Measurements from ENCODE around the gene EBF4.

Gene EBF4

DNA sequence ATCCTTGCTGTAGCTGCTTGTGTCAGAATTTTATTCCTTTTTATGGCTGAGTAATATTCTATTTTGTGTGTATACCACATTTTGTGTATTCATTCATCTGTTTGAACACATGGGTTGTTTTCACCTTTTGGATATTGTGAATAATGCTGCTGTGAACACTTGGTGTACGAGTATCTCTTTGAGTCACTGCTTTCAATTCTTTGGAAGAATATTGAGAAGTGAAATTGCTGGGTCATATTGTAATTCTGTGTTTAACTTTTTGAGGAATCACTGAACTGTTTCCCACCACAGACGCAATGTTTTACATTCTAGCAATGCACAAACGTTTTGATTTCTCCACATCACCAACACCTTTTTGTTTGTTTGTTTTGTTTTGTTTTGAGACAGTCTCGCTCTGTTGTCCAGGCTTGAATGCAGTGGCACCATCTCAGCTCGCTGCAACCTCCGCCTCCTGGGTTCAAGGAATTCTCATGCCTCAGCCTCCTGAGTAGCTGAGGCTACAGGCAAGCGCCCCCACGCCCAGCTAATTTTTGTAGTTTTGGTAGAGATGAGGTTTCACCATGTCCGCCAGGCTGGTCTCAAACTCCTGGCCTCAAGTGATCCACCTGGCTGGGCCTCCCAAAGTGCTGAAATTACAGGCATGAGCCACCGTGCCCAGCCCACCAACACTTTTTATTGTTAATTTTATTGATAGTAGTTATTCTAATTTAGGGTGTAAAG is 86.2 kb downstream of the EBF4 start:
- Histone ChIP-seq H3F3A (ENCODE audit: control insufficient read depth, insufficient read depth) (no peaks in the 10 kb centered on the region), H3K9me2 (replicated peaks; ENCODE audit: control insufficient read depth, low read length) (no peaks in the 10 kb centered on the region), H3K4me1 (ENCODE audit: control insufficient read depth, low read length) (no peaks in the 10 kb centered on the region), H3K27me3 (ENCODE audit: control insufficient read depth, low read length) (peaks cover 17% of the 10 kb centered on the region), H3K27ac (ENCODE audit: low read depth, low read length) (no peak overlapping the region), H3K4me2 (ENCODE audit: low read length) (no peak overlapping the region), H3K36me3 (ENCODE audit: control insufficient read depth, low read length) (no peaks in the 10 kb centered on the region), H4K20me1 (ENCODE audit: control insufficient read depth, insufficient read depth, low read depth, low read length) (no peaks in the 10 kb centered on the region), H3K9me3 (ENCODE audit: control insufficient read depth, insufficient read depth, low read length) (no peaks in the 10 kb centered on the region), H3K79me2 (ENCODE audit: control insufficient read depth, low read length) (no peaks in the 10 kb centered on the region), H3K4me3 (ENCODE audit: low read length) (no peak overlapping the region)
- TF ChIP-seq EZH2phosphoT487 (IDR thresholded peaks at IDR 0.05; ENCODE audit: borderline replicate concordance, low read length) = no peak
- TF ChIP-seq, protein P1, sequence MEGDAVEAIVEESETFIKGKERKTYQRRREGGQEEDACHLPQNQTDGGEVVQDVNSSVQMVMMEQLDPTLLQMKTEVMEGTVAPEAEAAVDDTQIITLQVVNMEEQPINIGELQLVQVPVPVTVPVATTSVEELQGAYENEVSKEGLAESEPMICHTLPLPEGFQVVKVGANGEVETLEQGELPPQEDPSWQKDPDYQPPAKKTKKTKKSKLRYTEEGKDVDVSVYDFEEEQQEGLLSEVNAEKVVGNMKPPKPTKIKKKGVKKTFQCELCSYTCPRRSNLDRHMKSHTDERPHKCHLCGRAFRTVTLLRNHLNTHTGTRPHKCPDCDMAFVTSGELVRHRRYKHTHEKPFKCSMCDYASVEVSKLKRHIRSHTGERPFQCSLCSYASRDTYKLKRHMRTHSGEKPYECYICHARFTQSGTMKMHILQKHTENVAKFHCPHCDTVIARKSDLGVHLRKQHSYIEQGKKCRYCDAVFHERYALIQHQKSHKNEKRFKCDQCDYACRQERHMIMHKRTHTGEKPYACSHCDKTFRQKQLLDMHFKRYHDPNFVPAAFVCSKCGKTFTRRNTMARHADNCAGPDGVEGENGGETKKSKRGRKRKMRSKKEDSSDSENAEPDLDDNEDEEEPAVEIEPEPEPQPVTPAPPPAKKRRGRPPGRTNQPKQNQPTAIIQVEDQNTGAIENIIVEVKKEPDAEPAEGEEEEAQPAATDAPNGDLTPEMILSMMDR (IDR thresholded peaks at IDR 0.05; ENCODE audit: low read depth, low read length, poor library complexity, severe bottlenecking) = no peak

DNA sequence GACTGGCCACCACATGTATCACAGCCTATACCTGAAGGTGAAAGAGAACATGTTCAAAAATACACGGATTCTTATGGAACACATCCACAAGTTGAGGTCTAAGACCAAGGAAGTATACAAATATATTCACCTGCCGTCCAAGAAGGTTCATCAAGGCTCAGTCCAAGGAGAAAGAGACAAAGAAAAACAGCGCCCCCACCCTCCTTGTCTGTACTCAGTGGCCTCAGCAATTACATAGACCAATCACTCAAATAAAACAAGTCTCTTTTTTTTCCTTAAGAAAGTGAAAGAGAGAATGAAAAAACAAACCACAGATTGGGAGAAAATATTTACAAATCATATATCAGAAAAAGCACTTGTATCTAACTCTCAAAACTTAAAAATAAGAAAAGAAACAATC is 88.4 kb downstream of the EBF4 start:
- no peaks in the 10 kb centered on the region for H3K9me2 ChIP-seq (replicated peaks; ENCODE audit: control insufficient read depth, low read length)
- no peaks in the 10 kb centered on the region for H3K4me1 ChIP-seq (ENCODE audit: control insufficient read depth, low read length)
- no peak for TF ChIP-seq EZH2phosphoT487 (IDR thresholded peaks at IDR 0.05; ENCODE audit: borderline replicate concordance, low read length)
- TF ChIP-seq, protein P1 (IDR thresholded peaks at IDR 0.05; ENCODE audit: low read depth, low read length, poor library complexity, severe bottlenecking) = no peak
- H3K4me3 ChIP-seq (ENCODE audit: low read length) = no peak overlapping the region
- no peak overlapping the region for H3K4me2 ChIP-seq (ENCODE audit: low read length)
- H3F3A ChIP-seq (ENCODE audit: control insufficient read depth, insufficient read depth) = no peaks in the 10 kb centered on the region
- H3K27ac ChIP-seq (ENCODE audit: low read depth, low read length) = no peak overlapping the region
- H4K20me1 ChIP-seq (ENCODE audit: control insufficient read depth, insufficient read depth, low read depth, low read length) = no peaks in the 10 kb centered on the region
- H3K27me3 ChIP-seq (ENCODE audit: control insufficient read depth, low read length) = peaks cover 13% of the 10 kb centered on the region
- H3K79me2 ChIP-seq (ENCODE audit: control insufficient read depth, low read length) = no peaks in the 10 kb centered on the region
- no peaks in the 10 kb centered on the region for H3K9me3 ChIP-seq (ENCODE audit: control insufficient read depth, insufficient read depth, low read length)
- no peaks in the 10 kb centered on the region for H3K36me3 ChIP-seq (ENCODE audit: control insufficient read depth, low read length)

DNA sequence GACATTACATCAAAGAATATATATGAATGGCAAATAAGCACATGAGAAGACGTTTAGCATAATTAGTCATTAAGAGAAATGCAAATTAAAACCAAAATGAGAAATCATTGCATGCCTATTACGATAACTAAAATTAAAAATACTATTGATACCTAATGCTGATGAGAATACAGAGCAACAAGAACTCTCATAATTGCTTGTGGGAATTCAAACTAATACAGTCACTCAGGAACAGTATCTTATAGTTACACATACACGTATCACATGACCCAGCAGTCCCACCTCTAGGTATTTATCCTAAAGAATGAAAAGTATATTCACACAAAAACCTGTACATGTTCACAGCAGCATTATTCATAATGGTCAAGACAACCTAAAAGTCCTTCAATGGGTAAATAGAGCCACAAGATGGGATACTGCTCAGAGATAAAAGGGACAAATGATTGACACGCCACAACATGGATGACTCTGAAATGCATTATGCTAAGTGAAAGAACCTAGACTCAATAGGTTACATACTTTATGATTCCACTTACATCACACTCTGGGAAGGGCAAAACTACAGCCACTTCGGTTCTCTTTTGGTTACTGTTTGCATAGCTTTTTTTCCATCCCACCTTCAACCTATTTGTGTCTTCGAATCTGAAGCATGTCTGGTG is 91.5 kb downstream of the EBF4 start:
- Histone ChIP-seq H3F3A (ENCODE audit: control insufficient read depth, insufficient read depth) (no peaks in the 10 kb centered on the region), H3K27ac (ENCODE audit: low read depth, low read length) (no peak overlapping the region), H3K79me2 (ENCODE audit: control insufficient read depth, low read length) (no peaks in the 10 kb centered on the region), H3K4me1 (ENCODE audit: control insufficient read depth, low read length) (no peaks in the 10 kb centered on the region), H3K4me3 (ENCODE audit: low read length) (no peak overlapping the region), H3K27me3 (ENCODE audit: control insufficient read depth, low read length) (peaks cover 7% of the 10 kb centered on the region), H3K4me2 (ENCODE audit: low read length) (no peak overlapping the region), H3K9me2 (replicated peaks; ENCODE audit: control insufficient read depth, low read length) (no peaks in the 10 kb centered on the region), H3K9me3 (ENCODE audit: control insufficient read depth, insufficient read depth, low read length) (no peaks in the 10 kb centered on the region), H3K36me3 (ENCODE audit: control insufficient read depth, low read length) (no peaks in the 10 kb centered on the region), H4K20me1 (ENCODE audit: control insufficient read depth, insufficient read depth, low read depth, low read length) (no peaks in the 10 kb centered on the region)
- TF ChIP-seq EZH2phosphoT487 (IDR thresholded peaks at IDR 0.05; ENCODE audit: borderline replicate concordance, low read length) = no peak
- TF ChIP-seq, protein P1 (IDR thresholded peaks at IDR 0.05; ENCODE audit: low read depth, low read length, poor library complexity, severe bottlenecking) = no peak

Measured in DOHH2 (cell line).